ENCODE measurements around the gene MAP2K7.
A peak's percentile ranks its signal among the peaks of the same experiment; 100 is the strongest.

Gene MAP2K7

DNA sequence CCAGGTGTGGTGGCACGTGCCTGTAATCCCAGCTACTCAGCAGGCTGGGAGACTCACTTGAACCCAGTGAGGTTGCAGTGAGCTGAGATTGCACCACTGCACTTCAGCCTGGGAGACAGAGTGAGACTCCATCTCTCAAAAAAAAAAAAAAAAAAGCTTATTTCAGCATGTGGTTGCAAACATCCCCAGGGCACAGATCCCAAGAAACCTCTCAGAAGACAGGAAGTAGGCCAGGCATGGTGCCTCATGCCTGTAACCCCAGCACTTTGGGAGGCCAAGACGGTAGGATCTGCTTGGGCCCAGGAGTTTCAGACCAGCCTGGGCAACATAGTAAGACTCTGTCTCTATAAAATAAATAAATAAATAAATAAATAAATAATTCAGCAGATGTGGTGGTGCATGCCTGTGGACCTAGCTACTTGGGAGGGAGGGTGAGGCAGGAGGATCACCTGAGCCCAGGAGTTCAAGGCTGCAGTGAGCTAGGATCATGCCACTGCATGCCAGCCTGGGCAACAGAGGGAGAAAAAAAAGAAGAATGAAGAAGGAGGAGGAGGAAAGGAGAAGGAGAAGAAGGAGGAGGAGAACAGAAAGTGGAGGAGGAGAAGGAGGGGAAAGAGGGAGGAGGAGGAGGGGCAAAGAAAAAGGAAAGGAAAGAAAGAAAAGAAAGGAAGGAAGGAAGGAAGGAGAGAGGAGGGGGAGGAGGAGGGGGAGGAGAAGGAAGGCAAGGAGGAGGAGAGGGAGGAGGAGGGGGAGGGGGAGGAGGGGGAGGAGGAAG is 19.7 kb upstream of the MAP2K7 start:
- TF ChIP-seq EP300 (IDR thresholded peaks at IDR 0.05; ENCODE audit: borderline replicate concordance), result no peak
- TF ChIP-seq RAD21 (IDR thresholded peaks at IDR 0.05; ENCODE audit: low read depth), result no peak

DNA sequence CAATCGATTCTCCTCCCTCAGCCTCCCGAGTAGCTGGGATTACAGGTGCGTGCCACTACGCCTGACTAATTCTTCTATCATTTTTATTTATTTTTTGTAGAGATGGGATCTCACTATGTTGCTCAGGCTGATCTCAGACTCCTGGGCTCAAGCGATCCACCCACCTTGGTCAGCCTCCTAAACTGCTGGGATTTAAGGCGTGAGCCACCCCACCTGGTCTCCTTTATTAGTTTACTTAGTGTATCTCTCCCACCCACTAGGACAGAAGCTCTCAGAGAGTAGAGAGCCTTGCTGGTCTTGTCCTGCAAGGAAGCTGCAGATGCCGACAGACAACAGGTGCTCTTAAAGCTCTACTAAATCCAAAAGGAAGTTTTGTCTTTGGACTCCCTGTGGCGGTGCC is 17.9 kb upstream of the MAP2K7 start:
- TF ChIP-seq TAF1 (IDR thresholded peaks at IDR 0.05; ENCODE audit: low read depth) (no peak), ZBTB7A (IDR thresholded peaks at IDR 0.05; ENCODE audit: low read depth) (no peak), RAD21 (IDR thresholded peaks at IDR 0.05; ENCODE audit: low read depth) (no peak), EGR1 (IDR thresholded peaks at IDR 0.05) (no peak), EP300 (IDR thresholded peaks at IDR 0.05; ENCODE audit: borderline replicate concordance) (no peak), YY1 (IDR thresholded peaks at IDR 0.05; ENCODE audit: low read depth) (no peak), TCF12 (IDR thresholded peaks at IDR 0.05; ENCODE audit: low read depth) (no peak), TEAD4 (IDR thresholded peaks at IDR 0.05) (no peak), NFIC (IDR thresholded peaks at IDR 0.05) (no peak), FOXM1 (IDR thresholded peaks at IDR 0.05; ENCODE audit: borderline replicate concordance, low read depth) (no peak), CEBPB (IDR thresholded peaks at IDR 0.05) (no peak), CREB1 (IDR thresholded peaks at IDR 0.05; ENCODE audit: low read depth) (no peak)
- TF ChIP-seq, protein P1, sequence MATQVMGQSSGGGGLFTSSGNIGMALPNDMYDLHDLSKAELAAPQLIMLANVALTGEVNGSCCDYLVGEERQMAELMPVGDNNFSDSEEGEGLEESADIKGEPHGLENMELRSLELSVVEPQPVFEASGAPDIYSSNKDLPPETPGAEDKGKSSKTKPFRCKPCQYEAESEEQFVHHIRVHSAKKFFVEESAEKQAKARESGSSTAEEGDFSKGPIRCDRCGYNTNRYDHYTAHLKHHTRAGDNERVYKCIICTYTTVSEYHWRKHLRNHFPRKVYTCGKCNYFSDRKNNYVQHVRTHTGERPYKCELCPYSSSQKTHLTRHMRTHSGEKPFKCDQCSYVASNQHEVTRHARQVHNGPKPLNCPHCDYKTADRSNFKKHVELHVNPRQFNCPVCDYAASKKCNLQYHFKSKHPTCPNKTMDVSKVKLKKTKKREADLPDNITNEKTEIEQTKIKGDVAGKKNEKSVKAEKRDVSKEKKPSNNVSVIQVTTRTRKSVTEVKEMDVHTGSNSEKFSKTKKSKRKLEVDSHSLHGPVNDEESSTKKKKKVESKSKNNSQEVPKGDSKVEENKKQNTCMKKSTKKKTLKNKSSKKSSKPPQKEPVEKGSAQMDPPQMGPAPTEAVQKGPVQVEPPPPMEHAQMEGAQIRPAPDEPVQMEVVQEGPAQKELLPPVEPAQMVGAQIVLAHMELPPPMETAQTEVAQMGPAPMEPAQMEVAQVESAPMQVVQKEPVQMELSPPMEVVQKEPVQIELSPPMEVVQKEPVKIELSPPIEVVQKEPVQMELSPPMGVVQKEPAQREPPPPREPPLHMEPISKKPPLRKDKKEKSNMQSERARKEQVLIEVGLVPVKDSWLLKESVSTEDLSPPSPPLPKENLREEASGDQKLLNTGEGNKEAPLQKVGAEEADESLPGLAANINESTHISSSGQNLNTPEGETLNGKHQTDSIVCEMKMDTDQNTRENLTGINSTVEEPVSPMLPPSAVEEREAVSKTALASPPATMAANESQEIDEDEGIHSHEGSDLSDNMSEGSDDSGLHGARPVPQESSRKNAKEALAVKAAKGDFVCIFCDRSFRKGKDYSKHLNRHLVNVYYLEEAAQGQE (IDR thresholded peaks at IDR 0.05; ENCODE audit: low read depth), result no peak
- TF ChIP-seq, protein P2, sequence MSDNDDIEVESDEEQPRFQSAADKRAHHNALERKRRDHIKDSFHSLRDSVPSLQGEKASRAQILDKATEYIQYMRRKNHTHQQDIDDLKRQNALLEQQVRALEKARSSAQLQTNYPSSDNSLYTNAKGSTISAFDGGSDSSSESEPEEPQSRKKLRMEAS (IDR thresholded peaks at IDR 0.05), result no peak
- TF ChIP-seq, protein P3, sequence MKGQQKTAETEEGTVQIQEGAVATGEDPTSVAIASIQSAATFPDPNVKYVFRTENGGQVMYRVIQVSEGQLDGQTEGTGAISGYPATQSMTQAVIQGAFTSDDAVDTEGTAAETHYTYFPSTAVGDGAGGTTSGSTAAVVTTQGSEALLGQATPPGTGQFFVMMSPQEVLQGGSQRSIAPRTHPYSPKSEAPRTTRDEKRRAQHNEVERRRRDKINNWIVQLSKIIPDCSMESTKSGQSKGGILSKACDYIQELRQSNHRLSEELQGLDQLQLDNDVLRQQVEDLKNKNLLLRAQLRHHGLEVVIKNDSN (IDR thresholded peaks at IDR 0.05), result no peak

DNA sequence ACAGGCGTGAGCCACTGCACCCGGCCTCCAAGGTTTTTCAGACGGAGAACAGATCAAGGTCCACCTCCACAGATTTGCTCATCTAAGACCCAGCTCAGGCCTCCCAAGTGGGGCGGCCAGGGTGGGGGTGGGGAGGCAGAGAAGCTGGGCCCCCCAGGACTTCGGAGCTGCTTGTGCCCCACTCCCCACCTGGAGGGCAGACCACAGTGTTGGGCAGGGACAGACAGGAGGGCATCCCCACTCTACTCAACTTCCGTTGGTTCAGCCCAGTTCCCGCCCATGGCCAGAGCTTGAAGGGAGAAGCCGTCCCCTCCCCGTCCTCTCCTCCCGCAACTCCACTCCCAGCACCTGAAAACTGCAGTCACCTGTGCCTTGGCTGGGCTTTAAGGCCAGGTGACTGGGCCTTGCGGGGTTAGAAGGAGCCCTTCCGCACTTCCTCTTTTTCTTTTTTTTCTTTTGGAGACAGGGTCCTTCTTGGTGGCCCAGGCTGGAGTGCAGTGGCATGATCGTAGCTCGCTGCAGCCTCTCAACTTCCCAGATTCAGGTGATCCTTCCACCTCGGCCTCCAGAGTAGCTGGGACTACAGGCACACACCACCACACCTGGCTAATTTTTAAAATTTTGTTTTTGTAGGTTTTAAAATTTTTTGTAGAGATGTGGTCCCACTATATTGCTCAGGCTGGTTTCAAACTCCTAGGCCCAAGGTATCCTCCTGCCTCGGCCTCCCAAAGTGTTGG is 16.1 kb upstream of the MAP2K7 start:
- no peak for TF ChIP-seq CEBPB (IDR thresholded peaks at IDR 0.05)
- TF ChIP-seq, protein P2 (IDR thresholded peaks at IDR 0.05), result no peak
- TF ChIP-seq EGR1 (IDR thresholded peaks at IDR 0.05), result no peak
- no peak for TF ChIP-seq FOXM1 (IDR thresholded peaks at IDR 0.05; ENCODE audit: borderline replicate concordance, low read depth)
- TF ChIP-seq TCF12 (IDR thresholded peaks at IDR 0.05; ENCODE audit: low read depth), result 0 out of 2 replicates have a peak, but pooled peaks have one; percentile 4
- TF ChIP-seq RAD21 (IDR thresholded peaks at IDR 0.05; ENCODE audit: low read depth), result no peak
- no peak for TF ChIP-seq YY1 (IDR thresholded peaks at IDR 0.05; ENCODE audit: low read depth)
- TF ChIP-seq CREB1 (IDR thresholded peaks at IDR 0.05; ENCODE audit: low read depth), result no peak
- no peak for TF ChIP-seq TAF1 (IDR thresholded peaks at IDR 0.05; ENCODE audit: low read depth)

DNA sequence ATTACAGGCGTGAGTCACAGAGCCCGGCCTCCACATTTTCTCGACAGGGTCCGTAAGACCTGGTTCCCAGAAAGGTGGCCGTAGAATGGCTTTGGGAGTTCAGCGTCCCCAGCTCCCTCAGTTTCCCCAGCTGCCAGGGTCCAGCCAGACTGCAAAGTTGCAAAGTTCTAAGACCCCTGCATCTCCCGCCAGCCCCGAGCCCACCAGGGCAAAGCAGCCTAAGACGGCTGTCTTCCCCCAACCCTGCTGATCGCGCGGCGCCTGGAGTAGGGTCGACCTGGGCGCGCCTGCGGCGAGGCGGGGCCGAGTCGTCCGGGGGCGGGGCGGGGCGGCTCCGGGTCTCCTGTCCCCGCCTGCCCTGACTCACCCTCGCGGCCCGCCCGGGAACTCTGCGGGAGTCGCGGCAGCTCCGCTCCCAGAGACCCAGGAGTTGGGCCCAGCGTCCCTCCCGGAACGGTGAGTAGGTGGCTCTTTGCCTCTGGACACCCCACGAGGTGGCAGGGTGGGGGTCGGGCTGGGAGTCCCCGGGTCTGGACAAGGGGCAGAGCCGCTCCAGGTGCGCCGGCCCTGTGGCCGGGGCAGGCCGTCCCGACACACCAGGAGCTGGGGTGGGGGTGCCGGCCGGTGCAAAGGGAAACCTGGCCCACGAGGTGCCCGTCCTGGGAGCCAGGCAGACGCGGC is 15.4 kb upstream of the MAP2K7 start, which contains the start of gene LRRC8E:
LRRC8E (plus strand) TSS at position 366 of the 681 bp plus-strand sequence. CDS start 7,094 bp downstream, outside the sequence.
- TF ChIP-seq TAF1 (IDR thresholded peaks at IDR 0.05; ENCODE audit: low read depth) (peak; percentile 56), EGR1 (IDR thresholded peaks at IDR 0.05) (peak; percentile 18; the same call in 1 of the 2 replicates), CEBPB (IDR thresholded peaks at IDR 0.05) (no peak), ZBTB7A (IDR thresholded peaks at IDR 0.05; ENCODE audit: low read depth) (peak; percentile 77), RAD21 (IDR thresholded peaks at IDR 0.05; ENCODE audit: low read depth) (no peak), TCF12 (IDR thresholded peaks at IDR 0.05; ENCODE audit: low read depth) (no peak), CREB1 (IDR thresholded peaks at IDR 0.05; ENCODE audit: low read depth) (no peak), NFIC (IDR thresholded peaks at IDR 0.05) (no peak), FOXM1 (IDR thresholded peaks at IDR 0.05; ENCODE audit: borderline replicate concordance, low read depth) (no peak), TEAD4 (IDR thresholded peaks at IDR 0.05) (no peak), EP300 (IDR thresholded peaks at IDR 0.05; ENCODE audit: borderline replicate concordance) (no peak), YY1 (IDR thresholded peaks at IDR 0.05; ENCODE audit: low read depth) (no peak)
- TF ChIP-seq, protein P2 (IDR thresholded peaks at IDR 0.05), result peak; percentile 37; the same call in 1 of the 2 replicates
- TF ChIP-seq, protein P3 (IDR thresholded peaks at IDR 0.05), result no peak
- TF ChIP-seq, protein P1 (IDR thresholded peaks at IDR 0.05; ENCODE audit: low read depth), result no peak

Data from Ishikawa (cell line).